DMS79 (cell line): ENCODE data around the gene STAG3.

Experiments
- DNase-seq: peaks from one replicate; lab custom pipeline; 2025; lab: John Stamatoyannopoulos, UW

The STAG3 gene

DNA sequence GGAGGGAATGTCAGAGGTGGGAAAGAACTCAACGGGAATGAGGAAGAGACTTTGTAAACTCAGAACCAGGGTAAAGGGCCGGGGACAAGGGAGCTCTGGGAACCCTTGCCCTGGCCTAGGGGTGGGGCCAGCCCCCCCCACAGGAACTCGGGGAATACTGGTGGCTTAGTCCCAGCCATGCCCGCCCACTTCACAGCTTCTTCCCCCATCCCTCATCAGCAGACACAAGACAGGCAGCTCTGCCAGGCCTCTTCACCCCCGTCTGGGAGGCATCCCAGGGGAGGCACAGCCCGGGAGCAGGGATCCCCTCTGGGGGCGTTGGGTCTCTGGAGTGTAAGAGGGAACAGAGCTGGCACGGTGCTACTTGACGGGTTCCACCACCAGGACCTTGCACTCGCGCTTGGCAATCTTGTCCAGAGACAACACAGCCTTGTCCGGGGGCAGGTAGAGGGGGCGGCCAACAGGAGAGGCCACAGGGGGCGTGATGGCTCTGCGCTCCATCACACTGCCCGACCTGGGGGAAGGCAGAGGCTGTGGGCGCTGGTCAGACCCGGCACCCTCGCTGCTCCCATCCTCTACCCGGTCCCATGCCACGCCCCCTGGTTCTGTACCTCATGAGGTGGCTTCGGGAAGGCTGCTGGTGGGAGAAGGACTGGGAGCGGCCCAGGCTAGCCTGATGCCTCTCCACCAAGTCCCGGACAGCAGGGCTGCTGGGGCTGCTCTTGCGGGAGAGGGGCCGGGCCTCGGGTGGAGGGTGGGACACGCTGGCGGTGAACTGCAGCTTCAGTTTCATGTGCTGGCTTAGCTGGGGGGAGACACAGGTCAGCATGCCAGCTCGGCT is 22.8 kb upstream of the STAG3 start:
- DNase-seq, result no peak

DNA sequence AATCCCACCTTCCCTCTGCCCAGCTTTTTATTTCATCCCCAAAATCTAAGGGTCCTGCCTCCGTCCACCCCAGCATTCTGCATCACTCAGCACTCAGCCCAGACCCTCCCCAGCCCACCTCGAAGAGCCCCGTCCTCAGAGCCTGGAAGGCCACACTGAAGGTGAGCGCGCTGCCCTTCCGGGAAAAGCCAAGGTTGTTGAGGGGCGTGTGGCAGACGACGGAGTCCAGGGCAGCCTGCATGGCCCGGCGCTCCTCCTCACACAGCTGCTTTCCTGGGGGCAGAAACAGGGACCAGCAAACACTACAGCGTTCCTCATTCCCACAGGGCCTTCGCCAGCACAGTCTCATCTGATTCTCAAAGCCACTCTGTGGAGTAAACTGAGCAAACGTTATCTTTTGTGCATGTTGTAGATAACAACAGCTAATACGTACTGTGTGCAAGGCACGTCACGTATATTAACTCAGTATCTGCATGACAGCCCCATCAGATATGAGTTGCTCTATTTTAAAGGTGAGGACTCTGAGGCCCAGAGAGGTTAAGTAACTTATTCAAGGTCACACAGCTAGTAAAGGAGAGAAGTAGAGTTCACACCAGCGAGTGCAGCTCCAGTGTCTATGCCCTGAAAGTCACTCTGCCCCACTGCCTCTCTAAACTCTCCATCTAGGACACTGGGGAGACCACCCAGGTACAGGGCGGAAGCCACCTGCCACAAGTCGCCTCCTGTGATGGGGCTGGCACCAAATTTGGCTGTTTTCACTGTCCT is 22.0 kb upstream of the STAG3 start:
- no peak for DNase-seq

GRCh38 chr7:100156331-100157068 is 21.2 kb upstream of the STAG3 start:
- no peak for DNase-seq

GRCh38 chr7:100157069-100157333 is 20.7 kb upstream of the STAG3 start:
- DNase-seq, result no peak

DNA sequence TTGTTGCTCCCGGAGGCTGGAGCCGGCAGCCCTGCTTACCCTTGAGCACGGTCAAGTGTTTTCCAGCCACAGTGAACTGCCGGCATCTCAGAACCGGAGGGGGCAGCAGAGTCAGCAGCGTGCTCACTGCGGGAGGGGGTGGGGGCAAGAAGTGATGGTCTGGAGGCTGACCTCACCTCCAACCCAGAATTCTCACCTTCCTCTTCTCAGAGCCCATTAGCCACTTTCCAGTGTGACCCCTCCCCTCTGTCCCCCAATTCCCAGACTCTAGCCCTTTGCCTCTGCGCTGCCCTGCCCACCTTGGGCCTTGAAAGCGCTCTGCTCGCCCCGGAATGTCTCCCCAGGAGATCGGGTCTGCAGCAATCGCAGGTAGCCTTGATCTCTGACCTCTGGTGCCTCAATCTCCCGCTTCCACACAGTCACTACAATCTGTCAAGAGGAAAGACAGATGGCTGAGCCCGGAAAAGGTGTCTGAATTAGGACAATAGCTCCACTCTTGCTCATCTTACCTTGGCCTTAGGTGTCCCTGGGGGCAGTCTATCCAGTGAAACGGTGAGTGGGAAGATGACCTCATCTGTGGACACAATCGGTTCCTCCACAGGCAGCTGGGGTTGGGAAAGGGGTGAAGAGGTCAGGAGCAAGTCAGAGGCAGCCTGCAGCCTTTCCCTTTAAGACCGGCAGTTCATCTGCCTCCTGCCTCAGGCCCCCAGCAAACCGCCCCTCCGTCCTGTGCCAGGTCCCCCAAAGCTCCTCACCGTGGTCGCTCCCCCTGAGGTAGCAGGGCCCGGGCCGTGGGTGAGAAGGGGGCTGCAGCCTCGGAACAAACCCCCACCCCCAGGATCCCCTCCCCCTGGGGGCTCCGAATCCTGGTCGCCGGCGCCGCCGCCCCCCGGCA is 20.1 kb upstream of the STAG3 start:
- DNase-seq, result peak; percentile 6

- DNase-seq, result peak; percentile 62
Measured at GRCh38 chr7:100158229-100159098, 19.3 kb upstream of the STAG3 start, which contains the start of gene TRAPPC14. Gene TRAPPC14 (minus strand): TSS chr7:100158723. CDS start chr7:100158499, 224 bp downstream.

- DNase-seq, result no peak
Measured at GRCh38 chr7:100159099-100159623, 18.6 kb upstream of the STAG3 start.

DNA sequence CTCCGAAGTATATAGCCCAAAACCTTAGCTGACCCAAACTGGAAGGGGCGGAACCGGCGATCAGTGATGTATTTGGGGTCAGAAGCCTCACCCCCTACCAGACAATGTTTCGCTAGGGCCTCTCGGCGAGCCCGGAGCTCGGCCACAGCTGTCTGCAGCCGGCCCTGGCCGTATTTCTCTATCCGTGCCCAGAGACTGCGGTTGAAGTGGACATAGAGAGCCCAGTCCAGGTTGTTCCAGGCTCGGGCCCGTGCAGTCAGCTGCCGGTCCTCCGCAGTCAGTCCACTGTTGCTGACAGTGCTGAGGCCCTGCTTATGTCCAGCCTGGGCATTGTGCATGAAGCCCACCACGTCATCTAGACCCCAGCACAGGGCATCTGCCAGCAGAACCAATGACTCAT is 17.7 kb upstream of the STAG3 start:
- no peak for DNase-seq

DNA sequence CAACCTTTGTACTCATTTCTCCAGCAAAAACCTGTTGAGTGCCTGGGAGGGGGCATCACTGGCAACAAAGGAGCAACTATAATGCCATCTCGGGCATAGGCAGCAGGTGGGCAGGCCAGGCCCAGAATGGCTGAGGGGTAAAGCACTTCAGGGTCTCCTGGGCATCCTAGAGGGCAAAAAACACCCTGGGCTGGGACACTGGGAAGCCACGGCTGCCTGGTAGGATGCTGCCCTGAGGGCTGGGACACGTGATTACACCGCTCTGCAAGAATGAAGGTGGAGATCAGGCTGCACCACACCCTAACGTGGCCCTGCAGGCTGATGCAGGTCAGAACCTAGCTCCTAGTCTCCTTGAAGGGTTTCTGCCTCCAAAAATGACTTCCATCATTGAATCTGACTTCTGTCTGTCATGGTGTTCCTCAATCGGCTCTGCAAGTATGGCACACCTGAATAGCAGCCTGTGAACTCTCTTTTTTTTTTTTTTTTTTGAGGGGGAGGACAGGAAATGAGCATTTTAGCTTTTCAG is 14.6 kb upstream of the STAG3 start:
- peak; percentile 10 for DNase-seq

- DNase-seq, result no peak
Measured at GRCh38 chr7:100163871-100164270, 13.8 kb upstream of the STAG3 start.

DNA sequence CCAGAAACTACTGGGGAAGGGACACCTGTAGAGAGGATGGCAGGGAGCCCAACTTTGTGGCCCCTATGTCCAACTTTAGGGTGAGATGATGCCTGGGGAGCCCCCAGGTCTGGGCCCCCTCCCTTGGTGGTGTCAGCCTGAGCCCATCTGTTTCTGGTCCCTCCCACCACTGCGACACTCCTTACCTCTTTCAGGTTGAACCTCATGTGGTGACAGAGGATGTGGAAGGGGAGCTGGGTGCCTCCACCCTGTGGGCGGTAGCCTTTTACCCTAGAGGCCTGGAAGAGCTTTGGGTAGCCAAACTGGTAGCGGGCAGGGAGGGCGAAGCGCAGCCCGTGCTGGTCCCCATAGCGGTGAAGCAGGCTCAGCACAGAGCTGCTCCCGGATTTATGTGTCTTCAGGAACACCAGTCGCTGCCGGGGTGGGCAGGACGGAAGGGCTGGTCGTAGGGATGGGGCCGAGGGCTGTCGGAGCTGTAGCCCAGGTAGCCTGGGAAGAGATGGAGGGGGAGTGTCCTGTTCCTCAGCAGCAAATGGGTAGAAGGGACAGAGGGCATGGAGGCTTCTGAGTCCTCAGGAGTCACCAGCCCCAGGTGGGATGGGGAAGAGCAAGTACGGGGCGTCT is 11.3 kb upstream of the STAG3 start:
- no peak for DNase-seq

DNA sequence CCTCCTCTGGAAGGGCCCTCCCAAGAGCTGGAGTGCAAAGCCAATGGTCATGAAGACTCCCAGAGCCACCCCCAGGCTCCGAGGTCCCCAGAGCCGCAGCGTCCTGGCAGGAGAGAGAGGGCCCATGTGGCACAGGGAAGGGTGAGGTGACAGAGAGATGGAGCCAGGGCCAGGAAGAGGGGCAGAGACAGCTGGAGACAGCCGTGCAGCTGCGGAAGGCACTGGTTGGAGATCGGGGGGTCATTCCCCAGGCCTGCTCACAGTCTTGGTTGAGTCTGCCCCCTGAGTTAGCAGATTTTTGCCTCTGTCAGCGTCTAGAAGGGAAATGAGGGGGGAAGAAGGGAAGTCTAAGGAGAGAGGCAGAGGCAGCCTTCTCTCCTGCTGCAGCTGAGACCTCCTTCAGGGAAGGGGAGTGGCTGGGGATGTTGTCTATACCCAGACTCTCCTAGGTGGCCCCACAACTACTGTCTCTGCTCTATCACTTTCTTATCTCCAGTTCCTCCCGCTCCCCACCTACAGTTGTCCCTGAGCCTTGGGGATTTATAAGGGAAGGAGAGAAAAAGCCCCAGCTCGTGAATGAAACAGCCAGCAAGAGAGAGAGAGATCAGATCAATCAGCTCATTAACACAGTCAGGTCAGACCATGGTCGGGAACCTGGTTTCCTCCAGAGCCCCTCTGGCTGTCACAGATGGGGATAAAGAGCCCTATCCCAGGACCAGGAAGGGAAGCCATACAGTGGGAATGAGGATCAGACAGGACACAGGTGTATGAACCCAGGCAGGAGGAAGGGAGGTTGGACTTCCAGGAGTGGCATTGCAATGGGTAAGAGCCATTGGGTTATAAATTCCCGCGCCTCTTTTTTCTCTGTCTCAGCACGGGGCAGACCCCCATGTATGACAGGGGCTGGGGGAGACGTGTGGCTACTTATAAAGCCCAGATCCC is 10.5 kb upstream of the STAG3 start:
- DNase-seq, result no peak

DNA sequence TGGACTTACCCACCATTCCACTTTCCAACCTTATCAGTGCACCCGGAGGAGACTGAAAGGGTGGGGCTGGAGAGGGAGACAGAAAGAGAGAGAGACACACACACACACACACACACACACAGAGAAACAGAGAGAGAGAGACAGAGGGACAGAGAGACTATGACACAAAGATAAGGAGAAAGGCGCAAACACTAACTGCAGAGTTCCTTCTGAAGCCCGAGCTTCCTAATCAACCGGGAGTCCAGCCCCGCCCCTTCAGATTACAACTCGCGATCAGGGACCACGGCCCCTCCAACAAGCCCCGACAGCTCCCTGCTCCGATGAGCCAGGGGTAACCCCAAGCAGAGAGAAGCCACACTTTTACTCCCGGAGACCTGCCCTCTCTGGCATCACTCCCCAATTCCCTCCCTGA is 9.8 kb upstream of the STAG3 start:
- no peak for DNase-seq

- DNase-seq, result no peak
Measured at GRCh38 chr7:100169147-100169850, 8.4 kb upstream of the STAG3 start.

GRCh38 chr7:100170101-100170897 is 7.4 kb upstream of the STAG3 start:
- no peak for DNase-seq

DNA sequence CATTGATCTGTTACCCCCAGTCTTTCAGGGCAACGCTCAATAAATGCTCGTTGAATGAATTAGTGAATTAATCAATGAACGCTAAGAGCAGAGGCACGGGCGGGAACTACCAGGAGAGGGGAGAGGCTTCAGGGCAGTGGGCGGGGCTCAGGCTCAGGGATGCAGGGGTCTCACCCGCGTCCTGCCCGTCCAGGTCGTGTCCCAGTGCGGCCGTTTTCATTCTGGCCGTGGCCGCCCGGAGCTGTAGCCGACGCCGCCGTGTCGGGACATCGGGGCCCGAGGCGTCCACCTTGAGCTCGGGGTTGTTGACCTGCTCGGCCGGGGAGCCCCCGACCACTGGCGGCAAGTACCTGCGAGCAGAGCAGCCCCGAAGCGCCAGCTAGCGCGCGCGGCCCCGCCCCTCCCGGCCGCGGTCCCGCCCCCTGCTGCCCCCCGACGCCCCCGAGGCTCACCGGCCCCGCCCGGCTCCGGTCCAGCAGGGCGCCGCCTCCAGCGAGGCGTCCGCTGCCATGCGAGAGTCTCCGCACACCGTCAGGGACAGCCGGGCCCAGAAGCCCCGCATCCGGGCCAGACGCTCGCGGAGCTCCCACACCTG is 6.5 kb upstream of the STAG3 start:
- DNase-seq, result no peak

DNA sequence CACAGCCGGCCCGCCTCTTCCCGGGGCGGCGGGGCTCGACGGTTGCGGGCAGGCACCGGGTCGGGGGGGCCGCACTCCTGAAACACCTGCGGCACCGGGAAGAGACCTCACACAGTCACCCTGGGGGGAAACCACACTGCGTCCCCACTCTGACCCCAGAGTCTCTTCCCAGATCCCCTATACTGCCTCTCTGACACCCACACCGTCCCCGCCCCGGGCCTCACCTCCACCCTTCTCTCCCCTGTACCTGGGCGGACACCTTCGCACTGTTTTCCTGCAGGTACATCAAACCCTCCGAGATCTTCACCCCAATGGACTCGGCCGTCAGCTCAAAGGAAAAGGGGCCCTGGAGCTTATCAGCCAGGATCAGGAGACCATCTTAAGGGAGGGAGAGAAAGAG is 5.9 kb upstream of the STAG3 start:
- no peak for DNase-seq
